Left lung (tissue), 10 donors: ENCODE data around the gene ARSG. TPM values are rescaled to one million over a fixed set of nuclear protein-coding genes. Genes with fewer than 3 reads are reported as not detected.

Experiments used
- ATAC-seq: fragments of 200-7000 bp; cut with Tn5 transposase; one replicate; pipeline ENCODE4 v1.9.1; 2020; ENCODE audit warnings: moderate library complexity
- DNase-seq, 4 donors: peaks; one replicate each; pipeline ENCODE4 v3.0.0-alpha.2; 2013 to 2020
- H3K27ac ChIP-seq, 2 donors: fragments of 200-600 bp; sonication (generic) in 1 of 2; one replicate each; pipeline versions ENCODE4 v1.5.0 to v1.8.0; 2020 to 2021
- H3K27me3 ChIP-seq, 2 donors: fragments of 200-600 bp; sonication (generic) in 1 of 2; one replicate each; pipeline versions ENCODE4 v1.5.0 to v1.8.0; 2020 to 2021
- H3K36me3 ChIP-seq, 2 donors: fragments of 200-600 bp; sonication (generic) in 1 of 2; one replicate each; pipeline versions ENCODE4 v1.5.0 to v1.8.0; 2020 to 2021
- H3K4me1 ChIP-seq, 2 donors: fragments of 200-600 bp; one replicate each; pipeline ENCODE4 v1.8.0; 2021
- H3K4me3 ChIP-seq, 2 donors: fragments of 200-600 bp; sonication (generic) in 1 of 2; one replicate each; pipeline versions ENCODE4 v1.5.0 to v1.8.0; 2020 to 2021; ENCODE audit warnings: mild to moderate bottlenecking in 1 of 2
- H3K9me3 ChIP-seq, 2 donors: fragments of 200-600 bp; sonication (generic) in 1 of 2; one replicate each; pipeline versions ENCODE4 v1.5.0 to v1.8.0; 2020 to 2021
- CTCF ChIP-seq, 2 donors: fragments of 200-600 bp; sonication (generic) in 1 of 2; IDR thresholded peaks; one replicate each; pipeline versions ENCODE4 v1.5.0 to v1.8.0; 2021; ENCODE audit warnings: antibody characterized with exemption in 2 of 2
- intact Hi-C, 2 donors: fragments of 100-400 bp; cut with DNase I; formaldehyde crosslinking; loops; one replicate each; pipeline versions ENCODE4 v1.11.2 to v1.14.2; 2022
- polyA plus RNA-seq, 6 donors: library from polyadenylated mRNA; unstranded; fragments of 120-200 nt; gene quantifications; one replicate each; pipeline ENCODE4 v1.2.1, GENCODE V29; 2013; ENCODE audit not compliant: insufficient read length in 6 of 6
- total RNA-seq, 2 donors: library from RNA; stranded (reverse); fragmentation: NEBNext Ultra II Directional; extraction: Animal tissue kit (Norgen Biotek cat#: 25700); gene quantifications; one replicate each; pipeline ENCODE4 v1.2.1, GENCODE V29; 2021
- donor health status: DM: no; HTN: yes; CAD: no.
- donor health status: DM: no; HTN: no; CAD: no.

ARSG gene
- total and polyA plus RNA-seq, 8 donors, result 3.4 to 10.0 (median 4.5) TPM

- intact Hi-C loops, result loop anchor here in 1 of 2 donors (5.0 to 10.0 kb wide), 2 partner anchors 198 to 285 kb away; no protein-coding TSS in a partner anchor
- no peak overlapping the region for H3K4me3 ChIP-seq
Observed at GRCh38 chr17:68460146-68460545, 168.9 kb downstream of the ARSG start.

DNA sequence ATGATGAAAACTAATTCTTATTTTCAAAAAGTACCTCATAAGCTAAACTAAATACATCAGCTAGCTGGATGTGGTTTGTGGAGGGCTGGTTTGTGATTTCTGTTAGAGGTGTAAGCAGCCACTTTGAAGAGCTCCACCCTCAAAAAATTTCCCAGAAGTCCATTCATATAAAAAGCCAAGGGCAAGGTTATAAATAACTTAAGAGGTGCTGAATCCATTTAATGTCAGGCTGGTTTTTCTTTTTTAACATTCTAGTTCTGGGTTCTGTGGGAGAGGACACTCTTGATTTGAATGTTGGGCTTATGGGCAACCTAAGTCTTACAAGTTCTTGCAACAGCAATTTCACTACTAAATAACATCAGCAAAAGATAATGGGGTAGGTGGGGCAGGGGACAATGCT, 169.4 kb downstream of the ARSG start:
- Histone ChIP-seq H3K4me1 (peaks cover 0 to 42% of the 10 kb centered on the region in 2 donors), H3K27ac (peak overlapping the region in 1 of 2 donors; percentile 34), H3K9me3 (no peaks in the 10 kb centered on the region), H3K27me3 (no peaks in the 10 kb centered on the region), H3K36me3 (no peaks in the 10 kb centered on the region), H3K4me3 (no peak overlapping the region)
- no peak for TF ChIP-seq CTCF (IDR thresholded peaks at IDR 0.05)
- intact Hi-C loops, result loop anchor here in 1 of 2 donors (5.0 to 10.0 kb wide), 2 partner anchors 198 to 286 kb away; no protein-coding TSS in a partner anchor
- ATAC-seq (no peak), DNase-seq (no peak)

More at GRCh38 chr17:68460146-68460545, 168.9 kb downstream of the ARSG start:
- ATAC-seq (no peak), DNase-seq (no peak)
- Histone ChIP-seq H3K9me3 (no peaks in the 10 kb centered on the region), H3K36me3 (no peaks in the 10 kb centered on the region), H3K4me1 (peaks cover 5 to 48% of the 10 kb centered on the region in 2 donors), H3K27ac (no peak overlapping the region), H3K27me3 (no peaks in the 10 kb centered on the region)
- TF ChIP-seq CTCF (IDR thresholded peaks at IDR 0.05), result no peak

DNA sequence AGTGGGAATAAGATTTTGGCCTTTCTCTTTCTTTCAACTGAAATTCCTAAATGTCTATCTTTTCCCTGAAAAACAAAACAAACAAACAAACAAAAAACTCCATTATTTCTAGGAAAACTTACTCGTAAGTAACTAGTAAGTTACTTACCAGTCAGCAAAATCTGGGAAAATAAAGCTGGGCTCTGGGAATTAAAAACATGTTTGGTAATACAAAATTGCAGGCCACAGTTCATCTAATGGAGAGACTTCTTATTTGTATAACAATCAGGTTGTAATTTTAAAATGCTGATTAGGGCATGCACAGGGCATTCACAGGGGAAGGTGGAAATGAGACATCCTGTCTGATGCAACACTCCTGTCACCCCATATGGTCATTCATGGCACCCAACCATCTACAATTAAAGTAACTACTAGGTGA, 169.8 kb downstream of the ARSG start:
- no peak for DNase-seq
- ATAC-seq, result no peak
- Histone ChIP-seq H3K27me3 (no peaks in the 10 kb centered on the region), H3K27ac (peak overlapping the region in 1 of 2 donors; percentile 34), H3K4me3 (no peak overlapping the region), H3K36me3 (no peaks in the 10 kb centered on the region), H3K4me1 (peaks cover 0 to 41% of the 10 kb centered on the region in 2 donors), H3K9me3 (no peaks in the 10 kb centered on the region)
- no peak for TF ChIP-seq CTCF (IDR thresholded peaks at IDR 0.05)
- intact Hi-C loops, result loop anchor here in 1 of 2 donors (5.0 to 10.0 kb wide), 2 partner anchors 199 to 286 kb away; no protein-coding TSS in a partner anchor

- H3K27me3 ChIP-seq, result no peaks in the 10 kb centered on the region
- peaks cover 0 to 37% of the 10 kb centered on the region in 2 donors for H3K4me1 ChIP-seq
- H3K9me3 ChIP-seq, result no peaks in the 10 kb centered on the region
- no peak overlapping the region for H3K4me3 ChIP-seq
- no peak for DNase-seq
- TF ChIP-seq CTCF (IDR thresholded peaks at IDR 0.05), result no peak
- ATAC-seq, result no peak
- intact Hi-C loops, result loop anchor here in 1 of 2 donors (5.0 to 10.0 kb wide), 2 partner anchors 199 to 287 kb away; no protein-coding TSS in a partner anchor
- H3K27ac ChIP-seq, result peak overlapping the region in 1 of 2 donors; percentile 34
- no peaks in the 10 kb centered on the region for H3K36me3 ChIP-seq
Observed at GRCh38 chr17:68461589-68461988, 170.3 kb downstream of the ARSG start.

- H3K27me3 ChIP-seq, result no peaks in the 10 kb centered on the region
- H3K36me3 ChIP-seq, result no peaks in the 10 kb centered on the region
- H3K9me3 ChIP-seq, result no peaks in the 10 kb centered on the region
- TF ChIP-seq CTCF (IDR thresholded peaks at IDR 0.05), result no peak
- no peak overlapping the region for H3K4me3 ChIP-seq
- no peak overlapping the region for H3K27ac ChIP-seq
- peaks cover 0 to 34% of the 10 kb centered on the region in 2 donors for H3K4me1 ChIP-seq
- ATAC-seq (peak; percentile 90), DNase-seq (peak in 3 of 4 donors; percentile 64 to 87 (median 69))
- intact Hi-C loops, result loop anchor here in 1 of 2 donors (5.0 to 10.0 kb wide), 2 partner anchors 200 to 288 kb away; no protein-coding TSS in a partner anchor
Observed at GRCh38 chr17:68462381-68463210, 171.3 kb downstream of the ARSG start.
